CD4-positive, CD25-positive, alpha-beta regulatory T cell (primary cell): ENCODE data around the gene CD1B. TPM values are rescaled to one million over a fixed set of nuclear protein-coding genes. Genes with fewer than 3 reads are reported as not detected.
"Not testable (repeated sequence)": the region's sequence is repeated elsewhere in the genome, so short reads cannot be mapped to it uniquely, and the experiment has no call there.

Experiments used
- ATAC-seq, 2 donors: fragments of 150-1000 bp; cut with Tn5 transposase; one replicate each; pipeline ENCODE4 v1.10.0; 2021; ENCODE audit warnings: low read depth in 2 of 2, moderate number of reproducible peaks in 2 of 2, moderate library complexity in 1 of 2
- DNase-seq, 3 donors: peaks; one replicate each; pipeline versions ENCODE4 v3.0.0 to v3.0.0-alpha.2; 2012 to 2022; ENCODE audit warnings: mixed read lengths in 1 of 3
- H3K27ac ChIP-seq: one replicate; pipeline ENCODE4 v1.7.0; 2013; ENCODE audit warnings: mild to moderate bottlenecking, low read length; ENCODE audit not compliant: insufficient read depth, poor library complexity, severe bottlenecking
- H3K27me3 ChIP-seq: one replicate; pipeline ENCODE4 v1.7.0; 2013; ENCODE audit warnings: low read length; ENCODE audit not compliant: control insufficient read depth, insufficient read depth
- H3K36me3 ChIP-seq: one replicate; pipeline ENCODE4 v1.7.0; 2013; ENCODE audit warnings: mild to moderate bottlenecking, low read length, moderate library complexity; ENCODE audit not compliant: control insufficient read depth, insufficient read depth
- H3K4me1 ChIP-seq: 2 replicates; pipeline ENCODE4 v1.7.0; 2013; ENCODE audit warnings: mild to moderate bottlenecking, low read length; ENCODE audit not compliant: insufficient read depth, control insufficient read depth, poor library complexity, severe bottlenecking
- H3K4me3 ChIP-seq: one replicate; pipeline ENCODE4 v1.7.0; 2013; ENCODE audit warnings: low read depth, mild to moderate bottlenecking, low read length, moderate library complexity
- H3K9me3 ChIP-seq, 2 experiments: 1 replicate in 1 of 2; 2 replicates in 1 of 2; pipeline ENCODE4 v1.7.0; 2013; ENCODE audit warnings: low read length in 2 of 2, mild to moderate bottlenecking in 1 of 2, moderate library complexity in 1 of 2; ENCODE audit not compliant: control insufficient read depth in 2 of 2
- H3K27ac Mint-ChIP-seq, 3 donors: one replicate each; pipeline ENCODE4 v1.8.0; 2020 to 2022; ENCODE audit warnings: mild to moderate bottlenecking in 3 of 3, mixed read lengths in 3 of 3, moderate library complexity in 2 of 3
- H3K27me3 Mint-ChIP-seq: one replicate; pipeline ENCODE4 v1.8.0; 2022; ENCODE audit warnings: mild to moderate bottlenecking, mixed read lengths
- H3K36me3 Mint-ChIP-seq: one replicate; pipeline ENCODE4 v1.8.0; 2020; ENCODE audit warnings: mixed read lengths
- H3K4me1 Mint-ChIP-seq, 4 donors: one replicate each; pipeline ENCODE4 v1.8.0; 2020 to 2022; ENCODE audit warnings: mixed read lengths in 4 of 4, mild to moderate bottlenecking in 1 of 4
- H3K4me3 Mint-ChIP-seq, 4 donors: one replicate each; pipeline ENCODE4 v1.8.0; 2020 to 2022; ENCODE audit warnings: mild to moderate bottlenecking in 4 of 4, mixed read lengths in 4 of 4, moderate library complexity in 3 of 4
- H3K9me3 Mint-ChIP-seq, 7 donors: one replicate each; pipeline ENCODE4 v1.8.0; 2020 to 2022; ENCODE audit warnings: mixed read lengths in 7 of 7, mild to moderate bottlenecking in 3 of 7, moderate library complexity in 2 of 7
- polyA plus RNA-seq, 4 donors: library from polyadenylated mRNA; unstranded; fragments of 300-500 nt; fragmentation: Illumina TruSeq; gene quantifications; one replicate each; pipeline ENCODE4 v1.2.3, GENCODE V29; 2021
- total RNA-seq: library from RNA; stranded (reverse); gene quantifications from one replicate; pipeline ENCODE4 v1.2.3, GENCODE V29; 2022

The CD1B gene
- total RNA-seq: not detected
- polyA plus RNA-seq: not detected

GRCh38 chr1:158331481-158332150 is at the start of gene CD1B:
CD1B (minus strand) TSS chr1:158331531; CDS start chr1:158331423, 108 bp downstream.
- no peaks in the 10 kb centered on the region for H3K36me3 Mint-ChIP-seq
- Histone ChIP-seq H3K27ac (no peak within 1 kb of the TSS), H3K9me3 (no peaks in the 10 kb centered on the region), H3K4me3 (no peak within 1 kb of the TSS), H3K4me1 (no peaks in the 10 kb centered on the region), H3K36me3 (no peaks in the 10 kb centered on the region), H3K27me3 (peaks cover 2% of the 10 kb centered on the region)
- no peak within 1 kb of the TSS for H3K4me3 Mint-ChIP-seq
- H3K9me3 Mint-ChIP-seq: peaks cover 0 to 1% (median 0%) of the 10 kb centered on the region in 7 donors
- H3K27ac Mint-ChIP-seq: no peak within 1 kb of the TSS
- H3K27me3 Mint-ChIP-seq: peaks cover 12% of the 10 kb centered on the region
- H3K4me1 Mint-ChIP-seq: peaks cover 0 to 19% (median 1%) of the 10 kb centered on the region in 4 donors
- DNase-seq: no peak
- ATAC-seq: no peak

- DNase-seq: no peak
- Histone ChIP-seq H3K27me3 (no peaks in the 10 kb centered on the region), H3K4me1 (no peaks in the 10 kb centered on the region), H3K36me3 (no peaks in the 10 kb centered on the region), H3K9me3 (peaks cover 7 to 12% of the 10 kb centered on the region in 2 experiments), H3K4me3 (no peak overlapping the region), H3K27ac (no peak overlapping the region)
- Mint-ChIP-seq H3K9me3 (peaks cover 0 to 11% (median 4%) of the 10 kb centered on the region in 7 donors), H3K27me3 (peaks cover 6% of the 10 kb centered on the region), H3K36me3 (no peaks in the 10 kb centered on the region), H3K4me3 (no peak overlapping the region), H3K27ac (no peak overlapping the region), H3K4me1 (no peaks in the 10 kb centered on the region)
- ATAC-seq: no peak
Measured at GRCh38 chr1:158374860-158375259, 43.5 kb upstream of the CD1B start.

GRCh38 chr1:158374101-158374500 is 42.8 kb upstream of the CD1B start:
- DNase-seq, H3K4me1 ChIP-seq, H3K27me3 Mint-ChIP-seq, ATAC-seq, H3K36me3 Mint-ChIP-seq, H3K4me1 Mint-ChIP-seq, H3K4me3 ChIP-seq, H3K27ac ChIP-seq, H3K27me3 ChIP-seq, H3K4me3 Mint-ChIP-seq, H3K27ac Mint-ChIP-seq, H3K36me3 ChIP-seq: not testable (repeated sequence)
- H3K9me3 ChIP-seq: peaks cover 7 to 12% of the 10 kb centered on the region in 2 experiments
- peaks cover 0 to 12% (median 4%) of the 10 kb centered on the region in 7 donors for H3K9me3 Mint-ChIP-seq

GRCh38 chr1:158371188-158371953 is 40.0 kb upstream of the CD1B start:
- Mint-ChIP-seq H3K27ac (no peak overlapping the region), H3K9me3 (peaks cover 0 to 12% (median 5%) of the 10 kb centered on the region in 7 donors), H3K4me3 (no peak overlapping the region), H3K27me3 (no peaks in the 10 kb centered on the region), H3K36me3 (no peaks in the 10 kb centered on the region), H3K4me1 (no peaks in the 10 kb centered on the region)
- ATAC-seq (peak in 1 of 2 donors; percentile 34), DNase-seq (peak in 1 of 3 donors; percentile 2)
- H3K27ac ChIP-seq: no peak overlapping the region
- no peaks in the 10 kb centered on the region for H3K27me3 ChIP-seq
- H3K36me3 ChIP-seq: no peaks in the 10 kb centered on the region
- no peak overlapping the region for H3K4me3 ChIP-seq
- peaks cover 7 to 12% of the 10 kb centered on the region in 2 experiments for H3K9me3 ChIP-seq
- no peaks in the 10 kb centered on the region for H3K4me1 ChIP-seq

GRCh38 chr1:158366783-158367182 is 35.5 kb upstream of the CD1B start:
- Histone ChIP-seq H3K4me1 (no peaks in the 10 kb centered on the region), H3K9me3 (peaks cover 2 to 6% of the 10 kb centered on the region in 2 experiments), H3K4me3 (no peak overlapping the region), H3K36me3 (no peaks in the 10 kb centered on the region), H3K27ac (no peak overlapping the region), H3K27me3 (no peaks in the 10 kb centered on the region)
- DNase-seq: no peak
- H3K27ac Mint-ChIP-seq: no peak overlapping the region
- no peak overlapping the region for H3K4me3 Mint-ChIP-seq
- H3K36me3 Mint-ChIP-seq: no peaks in the 10 kb centered on the region
- H3K4me1 Mint-ChIP-seq: no peaks in the 10 kb centered on the region
- H3K27me3 Mint-ChIP-seq: peaks cover 5% of the 10 kb centered on the region
- peaks cover 0 to 7% (median 3%) of the 10 kb centered on the region in 7 donors for H3K9me3 Mint-ChIP-seq
- ATAC-seq: no peak

DNA sequence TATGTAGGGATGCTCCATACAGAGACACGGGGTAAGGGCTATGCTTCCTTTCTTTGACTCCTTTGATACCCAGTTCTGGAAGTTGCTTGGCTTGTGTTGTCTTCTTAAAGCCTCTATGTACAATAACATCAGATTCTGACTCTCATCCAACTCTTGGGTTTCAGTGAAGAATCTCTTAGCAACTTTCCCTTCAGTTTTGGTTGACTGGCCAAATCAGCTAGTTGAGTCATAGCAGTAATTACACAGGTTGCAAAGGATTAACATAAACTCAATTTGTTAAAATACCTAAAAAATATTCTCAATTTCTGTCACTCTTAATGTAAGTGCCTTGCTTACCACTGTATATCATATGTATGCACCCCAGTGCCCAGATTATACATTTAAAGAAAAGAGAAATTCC is 31.6 kb upstream of the CD1B start:
- no peaks in the 10 kb centered on the region for H3K9me3 ChIP-seq
- no peak overlapping the region for H3K27ac ChIP-seq
- no peaks in the 10 kb centered on the region for H3K4me1 ChIP-seq
- no peak overlapping the region for H3K4me3 ChIP-seq
- no peak for DNase-seq
- H3K27ac Mint-ChIP-seq: no peak overlapping the region
- no peaks in the 10 kb centered on the region for H3K36me3 Mint-ChIP-seq
- H3K27me3 Mint-ChIP-seq: peaks cover 5% of the 10 kb centered on the region
- ATAC-seq: no peak
- H3K36me3 ChIP-seq: no peaks in the 10 kb centered on the region
- no peaks in the 10 kb centered on the region for H3K4me1 Mint-ChIP-seq
- H3K27me3 ChIP-seq: peaks cover under 1% of the 10 kb centered on the region
- H3K9me3 Mint-ChIP-seq: peaks cover 0 to 3% (median 0%) of the 10 kb centered on the region in 7 donors
- H3K4me3 Mint-ChIP-seq: no peak overlapping the region

- Histone ChIP-seq H3K9me3 (no peaks in the 10 kb centered on the region), H3K4me3 (no peak overlapping the region), H3K36me3 (no peaks in the 10 kb centered on the region), H3K4me1 (no peaks in the 10 kb centered on the region), H3K27me3 (peaks cover 2% of the 10 kb centered on the region), H3K27ac (no peak overlapping the region)
- DNase-seq (no peak), ATAC-seq (no peak)
- Mint-ChIP-seq H3K36me3 (no peaks in the 10 kb centered on the region), H3K27me3 (peaks cover 5% of the 10 kb centered on the region), H3K9me3 (peaks cover 0 to 3% (median 0%) of the 10 kb centered on the region in 7 donors), H3K4me1 (no peaks in the 10 kb centered on the region), H3K27ac (no peak overlapping the region), H3K4me3 (no peak overlapping the region)
Measured at GRCh38 chr1:158362482-158362881, 31.2 kb upstream of the CD1B start.
